Mesothelial cell of epicardium (in vitro differentiated cells): ENCODE measurements around the gene TOM1L2. TPM values are rescaled to one million over a fixed set of nuclear protein-coding genes. Genes with fewer than 3 reads are reported as not detected.

ENCODE experiments used
- DNase-seq, 2 experiments: peaks; one replicate each; pipeline ENCODE4 v3.0.0; 2021; ENCODE audit warnings: low spot score in 2 of 2; ENCODE audit not compliant: unreplicated experiment in 2 of 2
- H3K27ac Mint-ChIP-seq: 2 replicates; pipeline ENCODE4 v1.8.0; 2021; ENCODE audit warnings: mixed read lengths
- H3K27me3 Mint-ChIP-seq: 2 replicates; pipeline ENCODE4 v1.8.0; 2021; ENCODE audit warnings: low read depth, mixed read lengths
- H3K36me3 Mint-ChIP-seq: 2 replicates; pipeline ENCODE4 v1.8.0; 2021; ENCODE audit warnings: mixed read lengths
- H3K4me1 Mint-ChIP-seq: 2 replicates; pipeline ENCODE4 v1.8.0; 2021; ENCODE audit warnings: mixed read lengths
- H3K4me3 Mint-ChIP-seq: 2 replicates; pipeline ENCODE4 v1.8.0; 2021; ENCODE audit warnings: mild to moderate bottlenecking, moderate library complexity, mixed read lengths
- H3K9me3 Mint-ChIP-seq: 2 replicates; pipeline ENCODE4 v1.8.0; 2021; ENCODE audit warnings: mixed read lengths
- CTCF ChIP-seq: fragments of 200-600 bp; sonication (generic); IDR thresholded peaks from one replicate; pipeline ENCODE4 v1.5.0; 2021; ENCODE audit warnings: antibody characterized with exemption; ENCODE audit not compliant: unreplicated experiment
- total RNA-seq: library from RNA; stranded (reverse); gene quantifications from 3 replicates; pipeline ENCODE4 v1.2.1, GENCODE V29; 2021

Gene TOM1L2
- total RNA-seq, 1 donor from 2014 or later, result 126 TPM

GRCh38 chr17:17826942-17827785 lies 145.0 kb downstream of the TOM1L2 start:
- Mint-ChIP-seq H3K27ac (peak overlapping the region; percentile 91), H3K9me3 (no peaks in the 10 kb centered on the region), H3K4me1 (peaks cover 60% of the 10 kb centered on the region), H3K4me3 (no peak overlapping the region), H3K27me3 (no peaks in the 10 kb centered on the region), H3K36me3 (peaks cover 7% of the 10 kb centered on the region)
- DNase-seq, result no peak
- no peak for TF ChIP-seq CTCF

GRCh38 chr17:17826342-17826713 lies 145.9 kb downstream of the TOM1L2 start:
- H3K36me3 Mint-ChIP-seq, result peaks cover 7% of the 10 kb centered on the region
- peaks cover 62% of the 10 kb centered on the region for H3K4me1 Mint-ChIP-seq
- TF ChIP-seq CTCF, result no peak
- no peaks in the 10 kb centered on the region for H3K9me3 Mint-ChIP-seq
- no peaks in the 10 kb centered on the region for H3K27me3 Mint-ChIP-seq
- DNase-seq, result no peak
- H3K27ac Mint-ChIP-seq, result peak overlapping the region; percentile 91
- no peak overlapping the region for H3K4me3 Mint-ChIP-seq

GRCh38 chr17:17824783-17825614 lies 147.2 kb downstream of the TOM1L2 start:
- H3K27ac Mint-ChIP-seq, result peak overlapping the region; percentile 91
- H3K36me3 Mint-ChIP-seq, result peaks cover 7% of the 10 kb centered on the region
- H3K4me3 Mint-ChIP-seq, result peak overlapping the region; percentile 67
- peaks cover 66% of the 10 kb centered on the region for H3K4me1 Mint-ChIP-seq
- TF ChIP-seq CTCF, result no peak
- H3K27me3 Mint-ChIP-seq, result no peaks in the 10 kb centered on the region
- DNase-seq, result no peak
- H3K9me3 Mint-ChIP-seq, result no peaks in the 10 kb centered on the region

GRCh38 chr17:17824119-17824782 lies 147.9 kb downstream of the TOM1L2 start:
- DNase-seq, result no peak
- Mint-ChIP-seq H3K27ac (peak overlapping the region; percentile 91), H3K4me1 (peaks cover 65% of the 10 kb centered on the region), H3K27me3 (no peaks in the 10 kb centered on the region), H3K9me3 (no peaks in the 10 kb centered on the region), H3K4me3 (peak overlapping the region; percentile 67), H3K36me3 (peaks cover 8% of the 10 kb centered on the region)
- TF ChIP-seq CTCF, result no peak

- peak overlapping the region; percentile 67 for H3K4me3 Mint-ChIP-seq
- H3K27ac Mint-ChIP-seq, result peak overlapping the region; percentile 91
Measured at GRCh38 chr17:17823433-17824118, 148.6 kb downstream of the TOM1L2 start.

More at GRCh38 chr17:17823433-17824118, 148.6 kb downstream of the TOM1L2 start:
- TF ChIP-seq CTCF, result no peak
- H3K9me3 Mint-ChIP-seq, result no peaks in the 10 kb centered on the region
- DNase-seq, result peak; percentile 53 to 70
- peaks cover 12% of the 10 kb centered on the region for H3K36me3 Mint-ChIP-seq
- peaks cover 63% of the 10 kb centered on the region for H3K4me1 Mint-ChIP-seq
- H3K27me3 Mint-ChIP-seq, result no peaks in the 10 kb centered on the region
